Fibroblast of lung (primary cell): ENCODE data around the gene BPTF.

ENCODE experiments used
- CTCF ChIP-seq, 2 donors: IDR thresholded peaks in 1 of 2; conservative IDR thresholded peaks in 1 of 2; 1 replicate in 1 of 2; 2 replicates in 1 of 2; pipeline ENCODE4 v1.5.1; 2011 to 2012; ENCODE audit warnings: low read length in 2 of 2, control low read depth in 1 of 2, inconsistent platforms in 1 of 2, low read depth in 1 of 2, mild to moderate bottlenecking in 1 of 2
- EZH2 ChIP-seq: IDR thresholded peaks from 2 replicates; pipeline ENCODE4 v1.5.1; 2012; ENCODE audit warnings: low read length, control low read depth, mild to moderate bottlenecking; ENCODE audit errors: missing control alignments

- TF ChIP-seq CTCF (conservative IDR thresholded peaks at IDR 0.05 in 1 of 2, IDR thresholded peaks at IDR 0.05 in 1 of 2; ENCODE audit: low read depth in 1 of 2, low read length in 2 of 2) = no peak
- no peak for TF ChIP-seq EZH2
These were observed 28.4 kb downstream of the BPTF start for GRCh38 chr17:67853703-67854102.
